ENCODE results near the gene SLX9. TPM values are rescaled to one million over a fixed set of nuclear protein-coding genes. Genes with fewer than 3 reads are reported as not detected.
A peak's percentile ranks its signal among the peaks of the same experiment; 100 is the strongest.

Gene SLX9
- 46.9 and 60.5 TPM in 2 replicates for total RNA-seq (2014; rRNA removed; shearing (Covaris generic))

GRCh38 chr21:44939532-44940115, at the start of gene SLX9:
Gene SLX9, plus strand, starts transcription at chr21:44940029. Its CDS starts 29 bp downstream, at chr21:44940058.
- DNase-seq (ENCODE audit: low read depth) = peak; percentile 90

GRCh38 chr21:44890338-44890931, 49.4 kb upstream of the SLX9 start:
- DNase-seq (ENCODE audit: low read depth) = no peak

GRCh38 chr21:44890961-44891541, 48.8 kb upstream of the SLX9 start:
- DNase-seq (ENCODE audit: low read depth) = no peak

- no peak for DNase-seq (ENCODE audit: low read depth)
Observed at GRCh38 chr21:44891631-44892031, 48.2 kb upstream of the SLX9 start.

- DNase-seq (ENCODE audit: low read depth) = no peak
Observed at GRCh38 chr21:44892095-44892494, 47.7 kb upstream of the SLX9 start.

GRCh38 chr21:44892536-44893277, 47.1 kb upstream of the SLX9 start:
- peak; percentile 67 for DNase-seq (ENCODE audit: low read depth)

GRCh38 chr21:44893278-44893556, 46.6 kb upstream of the SLX9 start:
- DNase-seq (ENCODE audit: low read depth) = no peak

GRCh38 chr21:44893948-44894656, 45.7 kb upstream of the SLX9 start:
- DNase-seq (ENCODE audit: low read depth) = no peak

- DNase-seq (ENCODE audit: low read depth) = no peak
Observed at GRCh38 chr21:44894687-44895302, 45.0 kb upstream of the SLX9 start.

GRCh38 chr21:44895859-44896258, 44.0 kb upstream of the SLX9 start:
- DNase-seq (ENCODE audit: low read depth) = no peak

GRCh38 chr21:44896561-44897286, 43.1 kb upstream of the SLX9 start:
- DNase-seq (ENCODE audit: low read depth) = no peak

- peak; percentile 33 for DNase-seq (ENCODE audit: low read depth)
Observed at GRCh38 chr21:44897326-44898010, 42.4 kb upstream of the SLX9 start.

- no peak for DNase-seq (ENCODE audit: low read depth)
Observed at GRCh38 chr21:44898011-44898488, 41.8 kb upstream of the SLX9 start.

GRCh38 chr21:44898851-44899767, 40.7 kb upstream of the SLX9 start:
- no peak for DNase-seq (ENCODE audit: low read depth)

- no peak for DNase-seq (ENCODE audit: low read depth)
Observed at GRCh38 chr21:44899768-44900558, 39.9 kb upstream of the SLX9 start.

- no peak for DNase-seq (ENCODE audit: low read depth)
Observed at GRCh38 chr21:44900559-44901251, 39.1 kb upstream of the SLX9 start.

- no peak for DNase-seq (ENCODE audit: low read depth)
Observed at GRCh38 chr21:44901391-44902074, 38.3 kb upstream of the SLX9 start.

Measured in Daoy (cell line).